Spleen (tissue), 7 donors: ENCODE results near the gene TRAF3IP3.

Experiments used
- CTCF ChIP-seq, 11 experiments: fragments of 200-600 bp in 7 of 11; fragments of 450-650 bp in 4 of 11; sonication (generic) in 4 of 11; IDR thresholded peaks in 8 of 11; conservative IDR thresholded peaks in 3 of 11; 1 replicate in 7 of 11; 2 replicates in 4 of 11; pipeline versions ENCODE4 v1.4.0 to v1.8.0; 2016 to 2021; ENCODE audit warnings: antibody characterized with exemption in 11 of 11, inconsistent platforms in 4 of 11, mild to moderate bottlenecking in 1 of 11
- POLR2A ChIP-seq, 3 donors: fragments of 450-650 bp; IDR thresholded peaks; one replicate each; pipeline ENCODE4 v1.5.1; 2017; ENCODE audit warnings: antibody characterized with exemption in 3 of 3, mild to moderate bottlenecking in 1 of 3
- POLR2AphosphoS5 ChIP-seq, 3 donors: sonication (generic); formaldehyde crosslinking; IDR thresholded peaks; one replicate each; pipeline ENCODE4 v1.5.1; 2017; ENCODE audit warnings: antibody characterized with exemption in 3 of 3
- donor health status: DM: no; HTN: no; CAD: no; lungs with moderate emphysema.
- donor health status: DM: no; HTN: no; CAD: no.
- donor health status: DM: no; HTN: no; CAD: no.

- TF ChIP-seq CTCF (IDR thresholded peaks at IDR 0.05 in 8 of 11, conservative IDR thresholded peaks at IDR 0.05 in 3 of 11) (no peak), POLR2A (IDR thresholded peaks at IDR 0.05) (no peak), POLR2AphosphoS5 (IDR thresholded peaks at IDR 0.05) (no peak)
Observed at GRCh38 chr1:209800984-209801834, 45.4 kb downstream of the TRAF3IP3 start.
